Measurements from ENCODE around the gene SMIM43.

GRCh38 chr4:121734571-121734970, 30.4 kb downstream of the SMIM43 start:
- no peak for TF ChIP-seq TCF4 (CRISPR knock-in tag; IDR thresholded peaks at IDR 0.05; ENCODE audit: borderline replicate concordance)
- no peak for TF ChIP-seq CSDC2 (CRISPR knock-in tag; IDR thresholded peaks at IDR 0.05)
- TF ChIP-seq PPARA (CRISPR knock-in tag; IDR thresholded peaks at IDR 0.05; ENCODE audit: borderline replicate concordance): no peak
- no peak for TF ChIP-seq GLIS3 (CRISPR knock-in tag; IDR thresholded peaks at IDR 0.05)
- TF ChIP-seq ZFP30 (CRISPR knock-in tag; IDR thresholded peaks at IDR 0.05): no peak
- no peak for TF ChIP-seq ZFP3 (CRISPR knock-in tag; IDR thresholded peaks at IDR 0.05)
- TF ChIP-seq ZNF70 (CRISPR knock-in tag; IDR thresholded peaks at IDR 0.05): no peak
- TF ChIP-seq RARB (CRISPR knock-in tag; IDR thresholded peaks at IDR 0.05): no peak
- no peak for TF ChIP-seq ZNF565 (CRISPR knock-in tag; conservative IDR thresholded peaks at IDR 0.05; ENCODE audit: low read depth)
- TF ChIP-seq TOX (CRISPR knock-in tag; IDR thresholded peaks at IDR 0.05; ENCODE audit: borderline replicate concordance): no peak
- no peak for TF ChIP-seq ARNTL (CRISPR knock-in tag; IDR thresholded peaks at IDR 0.05; ENCODE audit: borderline replicate concordance, low read depth)

Measured in SK-N-SH treated with all-trans-retinoic acid at 6 μM for 48 hours (cell line).